Measurements from ENCODE around the gene TMTC2.

TMTC2 gene

GRCh38 chr12:83039413-83039812 is 352.7 kb downstream of the TMTC2 start:
- CTCF ChIA-PET, result no interaction called here
- Histone ChIP-seq H3K4me1 (ENCODE audit: control insufficient read depth, insufficient read depth, low read length) (no peaks in the 10 kb centered on the region), H3K4me3 (ENCODE audit: low read depth, low read length) (no peak overlapping the region), H3K36me3 (ENCODE audit: control insufficient read depth in 2 of 2, insufficient read depth in 1 of 2, low read length in 2 of 2) (no peaks in the 10 kb centered on the region), H3K9me3 (ENCODE audit: control insufficient read depth, insufficient read depth, low read depth, low read length) (no peaks in the 10 kb centered on the region), H3K27ac (ENCODE audit: extremely low read depth, low read depth, low read length) (no peak overlapping the region)
- POLR2A ChIA-PET, result no interaction called here
- no peak for TF ChIP-seq ZNF155 (tag by site-specific recombination; IDR thresholded peaks at IDR 0.05)
- no peak for TF ChIP-seq ZNF76 (tag by site-specific recombination; IDR thresholded peaks at IDR 0.05; ENCODE audit: borderline replicate concordance, low read depth)
- no peak for TF ChIP-seq ZNF623 (tag by site-specific recombination; IDR thresholded peaks at IDR 0.05)
- TF ChIP-seq PRDM1 (tag by site-specific recombination; IDR thresholded peaks at IDR 0.05), result no peak
- TF ChIP-seq AEBP2 (tag by site-specific recombination; IDR thresholded peaks at IDR 0.05; ENCODE audit: borderline replicate concordance), result no peak
- TF ChIP-seq ZNF433 (tag by site-specific recombination; IDR thresholded peaks at IDR 0.05; ENCODE audit: low read depth), result no peak
- no peak for TF ChIP-seq ZNF544 (tag by site-specific recombination; IDR thresholded peaks at IDR 0.05)
- TF ChIP-seq GLIS2 (tag by site-specific recombination; IDR thresholded peaks at IDR 0.05), result no peak
- no peak for TF ChIP-seq ZNF560 (tag by site-specific recombination; IDR thresholded peaks at IDR 0.05; ENCODE audit: borderline replicate concordance)
- TF ChIP-seq ZNF214 (tag by site-specific recombination; IDR thresholded peaks at IDR 0.05; ENCODE audit: borderline replicate concordance), result no peak
- no peak for TF ChIP-seq KLF10 (tag by site-specific recombination; IDR thresholded peaks at IDR 0.05)
- TF ChIP-seq ATF2 (tag by site-specific recombination; IDR thresholded peaks at IDR 0.05; ENCODE audit: low read depth), result peak; percentile 88
- TF ChIP-seq OSR2 (tag by site-specific recombination; IDR thresholded peaks at IDR 0.05), result no peak
- peak; percentile 91 for TF ChIP-seq ZNF664 (tag by site-specific recombination; IDR thresholded peaks at IDR 0.05)
- TF ChIP-seq ZBTB44 (tag by site-specific recombination; IDR thresholded peaks at IDR 0.05), result no peak
- no peak for TF ChIP-seq ZNF423 (tag by site-specific recombination; IDR thresholded peaks at IDR 0.05)
- TF ChIP-seq ZNF837 (tag by site-specific recombination; IDR thresholded peaks at IDR 0.05), result no peak

- ChIA-PET CTCF (interaction anchor here (0.7 to 0.8 kb wide), 2 partner anchors 9 to 354 kb away, joined by 3 to 4 read pairs; no protein-coding TSS in a partner anchor), POLR2A (no interaction called here)
- Histone ChIP-seq H3K36me3 (ENCODE audit: control insufficient read depth in 2 of 2, insufficient read depth in 1 of 2, low read length in 2 of 2) (no peaks in the 10 kb centered on the region), H3K9me3 (ENCODE audit: control insufficient read depth, insufficient read depth, low read depth, low read length) (no peaks in the 10 kb centered on the region), H3K4me1 (ENCODE audit: control insufficient read depth, insufficient read depth, low read length) (no peaks in the 10 kb centered on the region), H3K4me3 (ENCODE audit: low read depth, low read length) (no peak overlapping the region), H3K27ac (ENCODE audit: extremely low read depth, low read depth, low read length) (no peak overlapping the region)
- TF ChIP-seq TCF7L2 (IDR thresholded peaks at IDR 0.05; ENCODE audit: borderline replicate concordance, low read depth, low read length) (no peak), ZNF658 (tag by site-specific recombination; IDR thresholded peaks at IDR 0.05) (no peak), ZNF837 (tag by site-specific recombination; IDR thresholded peaks at IDR 0.05) (no peak), ZBTB8A (tag by site-specific recombination; IDR thresholded peaks at IDR 0.05) (no peak), ZSCAN23 (tag by site-specific recombination; IDR thresholded peaks at IDR 0.05) (no peak), ZNF521 (tag by site-specific recombination; IDR thresholded peaks at IDR 0.05) (no peak), PRDM2 (tag by site-specific recombination; IDR thresholded peaks at IDR 0.05; ENCODE audit: borderline replicate concordance) (no peak), ZNF600 (tag by site-specific recombination; IDR thresholded peaks at IDR 0.05) (no peak), ZNF585B (tag by site-specific recombination; IDR thresholded peaks at IDR 0.05) (no peak)
These were observed 353.6 kb downstream of the TMTC2 start for GRCh38 chr12:83040339-83040738.
